ENCODE data around the gene RTCB. TPM values are rescaled to one million over a fixed set of nuclear protein-coding genes. Genes with fewer than 3 reads are reported as not detected.
"Not testable (repeated sequence)": the region's sequence is repeated elsewhere in the genome, so short reads cannot be mapped to it uniquely, and the experiment has no call there.

The RTCB gene
- total RNA-seq, 1 donor from 2014 or later: 106 TPM

DNA sequence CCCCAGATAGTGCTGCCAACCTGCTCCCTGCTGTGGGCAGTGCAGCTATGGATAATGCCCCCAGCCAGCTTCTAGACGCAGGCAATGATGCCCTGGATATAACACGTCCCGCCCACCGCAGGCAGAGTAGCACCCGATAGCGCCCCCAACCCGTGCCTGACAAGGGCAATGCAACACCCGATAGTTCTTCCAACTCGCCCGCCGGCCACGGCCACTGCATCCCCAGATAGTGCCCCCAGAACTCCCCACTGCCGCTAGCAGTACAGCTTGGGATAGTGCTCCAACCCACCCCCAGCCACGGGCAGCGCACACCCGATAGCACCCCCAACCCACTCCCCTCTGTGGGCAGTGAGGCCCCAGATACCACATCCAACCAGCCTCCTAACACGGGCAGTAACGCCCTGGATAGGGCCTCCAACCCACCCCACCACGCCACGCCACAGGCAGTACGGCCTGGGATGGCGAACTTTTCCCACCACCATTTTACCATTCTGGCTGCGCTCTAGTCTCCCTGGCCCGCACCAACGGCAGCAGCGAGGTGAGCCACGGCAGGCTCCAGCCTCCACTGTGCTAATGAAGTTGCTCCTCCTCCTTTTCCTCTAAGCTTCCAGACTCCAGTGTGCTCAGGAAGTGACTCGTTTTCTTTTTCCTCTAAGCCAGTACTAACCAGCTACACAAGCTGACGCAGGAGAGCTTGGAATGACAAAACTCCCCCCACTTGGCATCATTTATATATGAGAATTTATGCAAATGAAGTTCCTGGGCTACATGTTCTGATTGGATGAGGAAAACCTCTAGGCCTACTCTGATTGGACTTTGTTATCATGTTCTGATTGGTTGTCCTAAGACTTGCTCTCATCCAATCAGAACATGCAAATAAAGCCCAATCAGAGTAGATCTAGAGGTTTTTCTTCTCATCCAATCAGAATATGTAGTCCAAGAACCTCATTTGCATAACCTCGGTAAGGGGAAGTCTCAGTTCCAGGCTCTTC, 57.4 kb downstream of the RTCB start:
- H3K4me3 ChIP-seq (ENCODE audit: low read depth, low read length): no peak overlapping the region
- TF ChIP-seq, protein P1, sequence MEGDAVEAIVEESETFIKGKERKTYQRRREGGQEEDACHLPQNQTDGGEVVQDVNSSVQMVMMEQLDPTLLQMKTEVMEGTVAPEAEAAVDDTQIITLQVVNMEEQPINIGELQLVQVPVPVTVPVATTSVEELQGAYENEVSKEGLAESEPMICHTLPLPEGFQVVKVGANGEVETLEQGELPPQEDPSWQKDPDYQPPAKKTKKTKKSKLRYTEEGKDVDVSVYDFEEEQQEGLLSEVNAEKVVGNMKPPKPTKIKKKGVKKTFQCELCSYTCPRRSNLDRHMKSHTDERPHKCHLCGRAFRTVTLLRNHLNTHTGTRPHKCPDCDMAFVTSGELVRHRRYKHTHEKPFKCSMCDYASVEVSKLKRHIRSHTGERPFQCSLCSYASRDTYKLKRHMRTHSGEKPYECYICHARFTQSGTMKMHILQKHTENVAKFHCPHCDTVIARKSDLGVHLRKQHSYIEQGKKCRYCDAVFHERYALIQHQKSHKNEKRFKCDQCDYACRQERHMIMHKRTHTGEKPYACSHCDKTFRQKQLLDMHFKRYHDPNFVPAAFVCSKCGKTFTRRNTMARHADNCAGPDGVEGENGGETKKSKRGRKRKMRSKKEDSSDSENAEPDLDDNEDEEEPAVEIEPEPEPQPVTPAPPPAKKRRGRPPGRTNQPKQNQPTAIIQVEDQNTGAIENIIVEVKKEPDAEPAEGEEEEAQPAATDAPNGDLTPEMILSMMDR (conservative IDR thresholded peaks at IDR 0.05; ENCODE audit: low read depth, low read length): no peak
- DNase-seq (ENCODE audit: low read depth): no peak

DNA sequence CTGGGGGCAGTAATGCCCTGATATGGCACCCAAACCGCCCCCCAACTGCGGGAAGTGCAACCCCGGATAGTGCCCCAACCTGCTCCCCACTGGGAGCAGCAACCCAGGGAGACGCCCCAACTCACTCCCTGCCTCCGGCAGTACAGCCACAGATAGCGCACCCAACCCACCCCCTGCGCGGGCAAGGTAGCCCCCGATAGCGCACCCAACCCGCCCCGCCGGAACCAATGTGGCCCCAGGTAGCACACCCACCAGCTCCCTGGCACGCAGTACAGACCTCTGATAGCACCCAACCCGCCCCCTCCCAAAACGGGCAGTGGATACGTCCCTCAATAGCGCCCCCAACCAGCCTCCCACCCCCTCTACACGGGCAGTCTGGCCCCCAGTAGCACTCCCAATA, 58.2 kb downstream of the RTCB start:
- TF ChIP-seq, protein P1 (conservative IDR thresholded peaks at IDR 0.05; ENCODE audit: low read depth, low read length): no peak
- DNase-seq (ENCODE audit: low read depth): no peak
- H3K4me3 ChIP-seq (ENCODE audit: low read depth, low read length): no peak overlapping the region

DNA sequence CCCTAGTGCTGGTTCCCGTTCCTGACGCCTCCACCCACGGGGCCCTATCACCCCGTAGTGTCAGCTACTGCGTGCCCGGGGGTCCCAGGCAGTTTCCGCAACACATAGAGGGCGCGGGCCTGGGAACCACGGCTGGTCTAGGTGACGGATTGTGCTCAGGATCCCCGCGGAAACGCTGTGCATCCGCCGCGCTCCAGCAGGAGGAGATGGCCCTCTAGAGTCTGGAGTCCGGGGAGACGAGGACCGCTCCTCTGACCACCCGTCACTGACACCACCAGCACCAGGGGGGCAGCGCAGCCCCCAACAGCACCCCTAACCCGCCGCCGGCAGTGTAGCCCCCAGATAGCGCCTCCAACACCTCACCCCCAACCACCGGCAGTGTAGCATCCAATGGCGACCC, 58.8 kb downstream of the RTCB start:
- no peak for DNase-seq (ENCODE audit: low read depth)
- TF ChIP-seq, protein P1 (conservative IDR thresholded peaks at IDR 0.05; ENCODE audit: low read depth, low read length): no peak
- no peak overlapping the region for H3K4me3 ChIP-seq (ENCODE audit: low read depth, low read length)

DNA sequence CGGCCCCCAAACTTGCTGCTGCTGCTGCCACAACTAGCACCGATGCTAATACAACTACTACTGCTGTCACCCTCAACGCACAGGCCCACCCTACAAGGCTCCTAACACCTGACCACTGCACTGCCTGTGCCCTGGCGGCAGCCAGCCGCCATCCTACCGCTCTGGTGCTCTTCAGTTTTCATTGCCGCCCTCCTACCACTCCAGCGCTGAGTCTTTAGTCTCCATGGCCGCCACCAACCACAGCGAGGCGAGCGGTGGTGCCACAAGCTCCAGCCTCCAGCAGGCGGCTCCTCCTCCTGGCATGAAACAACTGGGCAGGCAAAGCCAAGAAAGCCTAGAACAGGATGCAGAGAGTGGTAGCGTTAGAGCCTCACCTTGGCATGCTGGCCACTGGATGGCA, 59.4 kb downstream of the RTCB start:
- TF ChIP-seq, protein P1 (conservative IDR thresholded peaks at IDR 0.05; ENCODE audit: low read depth, low read length): no peak
- no peak for DNase-seq (ENCODE audit: low read depth)
- H3K4me3 ChIP-seq (ENCODE audit: low read depth, low read length): no peak overlapping the region

DNA sequence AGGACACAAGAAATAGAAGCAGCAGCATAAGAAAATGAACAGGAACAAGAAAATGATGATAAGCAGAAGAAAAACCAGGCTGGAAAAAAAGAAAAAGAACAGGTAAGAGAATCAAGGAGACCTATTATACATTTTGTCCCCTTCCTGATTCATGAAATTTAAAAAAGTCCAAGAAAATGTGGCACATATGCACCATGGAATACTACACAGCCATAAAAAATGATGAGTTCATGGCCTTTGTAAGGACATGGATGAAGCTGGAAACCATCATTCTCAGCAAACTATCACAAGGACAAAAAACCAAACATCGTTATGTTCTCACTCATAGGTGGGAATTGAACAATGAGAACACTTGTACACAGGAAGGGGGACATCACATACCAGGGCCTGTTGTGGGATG, 60.2 kb downstream of the RTCB start:
- not testable (repeated sequence) for DNase-seq (ENCODE audit: low read depth); H3K4me3 ChIP-seq (ENCODE audit: low read depth, low read length)

DNA sequence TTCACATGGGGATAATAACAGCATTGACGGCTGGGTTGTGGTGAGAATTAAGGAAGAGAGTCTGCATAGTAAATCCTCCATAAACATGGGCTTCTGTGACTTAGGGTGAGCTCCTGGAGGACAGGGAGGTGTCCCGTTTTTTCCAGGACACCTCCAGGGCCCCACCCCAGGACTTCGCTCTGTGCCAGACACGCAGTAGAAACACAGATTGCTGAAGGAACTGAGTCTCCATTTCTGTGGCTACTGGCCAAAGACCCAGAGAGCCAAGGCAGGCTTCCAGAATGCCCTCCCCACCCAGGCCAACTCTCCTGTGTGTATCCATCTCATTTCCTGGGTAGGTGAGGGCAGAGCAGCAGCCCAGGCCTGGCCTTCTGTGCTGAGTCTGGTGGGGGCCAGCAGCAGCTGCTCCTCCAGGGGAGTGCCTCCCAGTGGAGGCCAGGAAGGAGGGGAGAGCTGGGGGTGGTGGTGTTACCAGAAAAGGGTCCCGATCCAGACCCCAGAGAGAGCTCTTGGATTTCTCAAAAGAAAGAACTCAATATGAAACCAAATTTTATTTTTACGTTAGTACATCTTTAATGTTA, 63.9 kb downstream of the RTCB start:
- TF ChIP-seq, protein P1 (conservative IDR thresholded peaks at IDR 0.05; ENCODE audit: low read depth, low read length): no peak
- no peak for DNase-seq (ENCODE audit: low read depth)
- H3K4me3 ChIP-seq (ENCODE audit: low read depth, low read length): no peak overlapping the region

DNA sequence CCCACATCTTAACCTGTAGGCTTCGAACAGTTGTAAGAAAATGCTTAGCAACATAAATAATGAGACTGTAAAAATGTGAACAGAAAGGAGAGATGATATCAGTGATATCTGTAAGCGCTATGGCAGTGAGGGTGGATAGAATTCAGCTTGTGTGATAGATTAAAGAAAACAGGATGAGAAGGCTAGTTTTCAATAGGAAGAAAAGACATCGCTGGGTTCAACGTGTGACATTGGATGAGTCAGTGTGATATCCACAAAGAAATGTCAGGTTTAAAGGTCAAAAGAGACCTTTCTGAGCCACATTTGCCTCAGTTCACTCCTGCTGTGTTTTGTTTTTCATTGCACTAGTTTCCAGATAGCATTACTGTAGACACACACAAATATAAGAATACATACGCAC, 68.1 kb downstream of the RTCB start:
- H3K4me3 ChIP-seq (ENCODE audit: low read depth, low read length): no peak overlapping the region
- no peak for DNase-seq (ENCODE audit: low read depth)
- TF ChIP-seq, protein P1 (conservative IDR thresholded peaks at IDR 0.05; ENCODE audit: low read depth, low read length): no peak
